ENCODE results near the gene CR2.

- TF ChIP-seq, protein P1, sequence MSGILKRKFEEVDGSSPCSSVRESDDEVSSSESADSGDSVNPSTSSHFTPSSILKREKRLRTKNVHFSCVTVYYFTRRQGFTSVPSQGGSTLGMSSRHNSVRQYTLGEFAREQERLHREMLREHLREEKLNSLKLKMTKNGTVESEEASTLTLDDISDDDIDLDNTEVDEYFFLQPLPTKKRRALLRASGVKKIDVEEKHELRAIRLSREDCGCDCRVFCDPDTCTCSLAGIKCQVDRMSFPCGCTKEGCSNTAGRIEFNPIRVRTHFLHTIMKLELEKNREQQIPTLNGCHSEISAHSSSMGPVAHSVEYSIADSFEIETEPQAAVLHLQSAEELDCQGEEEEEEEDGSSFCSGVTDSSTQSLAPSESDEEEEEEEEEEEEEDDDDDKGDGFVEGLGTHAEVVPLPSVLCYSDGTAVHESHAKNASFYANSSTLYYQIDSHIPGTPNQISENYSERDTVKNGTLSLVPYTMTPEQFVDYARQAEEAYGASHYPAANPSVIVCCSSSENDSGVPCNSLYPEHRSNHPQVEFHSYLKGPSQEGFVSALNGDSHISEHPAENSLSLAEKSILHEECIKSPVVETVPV (CRISPR knock-in tag; IDR thresholded peaks at IDR 0.05), result no peak
- TF ChIP-seq, protein P2, sequence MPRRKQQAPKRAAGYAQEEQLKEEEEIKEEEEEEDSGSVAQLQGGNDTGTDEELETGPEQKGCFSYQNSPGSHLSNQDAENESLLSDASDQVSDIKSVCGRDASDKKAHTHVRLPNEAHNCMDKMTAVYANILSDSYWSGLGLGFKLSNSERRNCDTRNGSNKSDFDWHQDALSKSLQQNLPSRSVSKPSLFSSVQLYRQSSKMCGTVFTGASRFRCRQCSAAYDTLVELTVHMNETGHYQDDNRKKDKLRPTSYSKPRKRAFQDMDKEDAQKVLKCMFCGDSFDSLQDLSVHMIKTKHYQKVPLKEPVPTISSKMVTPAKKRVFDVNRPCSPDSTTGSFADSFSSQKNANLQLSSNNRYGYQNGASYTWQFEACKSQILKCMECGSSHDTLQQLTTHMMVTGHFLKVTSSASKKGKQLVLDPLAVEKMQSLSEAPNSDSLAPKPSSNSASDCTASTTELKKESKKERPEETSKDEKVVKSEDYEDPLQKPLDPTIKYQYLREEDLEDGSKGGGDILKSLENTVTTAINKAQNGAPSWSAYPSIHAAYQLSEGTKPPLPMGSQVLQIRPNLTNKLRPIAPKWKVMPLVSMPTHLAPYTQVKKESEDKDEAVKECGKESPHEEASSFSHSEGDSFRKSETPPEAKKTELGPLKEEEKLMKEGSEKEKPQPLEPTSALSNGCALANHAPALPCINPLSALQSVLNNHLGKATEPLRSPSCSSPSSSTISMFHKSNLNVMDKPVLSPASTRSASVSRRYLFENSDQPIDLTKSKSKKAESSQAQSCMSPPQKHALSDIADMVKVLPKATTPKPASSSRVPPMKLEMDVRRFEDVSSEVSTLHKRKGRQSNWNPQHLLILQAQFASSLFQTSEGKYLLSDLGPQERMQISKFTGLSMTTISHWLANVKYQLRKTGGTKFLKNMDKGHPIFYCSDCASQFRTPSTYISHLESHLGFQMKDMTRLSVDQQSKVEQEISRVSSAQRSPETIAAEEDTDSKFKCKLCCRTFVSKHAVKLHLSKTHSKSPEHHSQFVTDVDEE (CRISPR knock-in tag; IDR thresholded peaks at IDR 0.05), result no peak
- TF ChIP-seq ISL1 (CRISPR knock-in tag; IDR thresholded peaks at IDR 0.05) (no peak), ZNF8 (CRISPR knock-in tag; IDR thresholded peaks at IDR 0.05) (no peak), ZFP3 (CRISPR knock-in tag; IDR thresholded peaks at IDR 0.05) (no peak), ZNF565 (CRISPR knock-in tag; conservative IDR thresholded peaks at IDR 0.05; ENCODE audit: low read depth) (no peak), ESRRG (CRISPR knock-in tag; IDR thresholded peaks at IDR 0.05) (no peak), RARB (CRISPR knock-in tag; IDR thresholded peaks at IDR 0.05) (no peak), ARNTL (CRISPR knock-in tag; IDR thresholded peaks at IDR 0.05; ENCODE audit: borderline replicate concordance, low read depth) (no peak), CSDC2 (CRISPR knock-in tag; IDR thresholded peaks at IDR 0.05) (no peak), ZFP30 (CRISPR knock-in tag; IDR thresholded peaks at IDR 0.05) (no peak)
- TF ChIP-seq, protein P3, sequence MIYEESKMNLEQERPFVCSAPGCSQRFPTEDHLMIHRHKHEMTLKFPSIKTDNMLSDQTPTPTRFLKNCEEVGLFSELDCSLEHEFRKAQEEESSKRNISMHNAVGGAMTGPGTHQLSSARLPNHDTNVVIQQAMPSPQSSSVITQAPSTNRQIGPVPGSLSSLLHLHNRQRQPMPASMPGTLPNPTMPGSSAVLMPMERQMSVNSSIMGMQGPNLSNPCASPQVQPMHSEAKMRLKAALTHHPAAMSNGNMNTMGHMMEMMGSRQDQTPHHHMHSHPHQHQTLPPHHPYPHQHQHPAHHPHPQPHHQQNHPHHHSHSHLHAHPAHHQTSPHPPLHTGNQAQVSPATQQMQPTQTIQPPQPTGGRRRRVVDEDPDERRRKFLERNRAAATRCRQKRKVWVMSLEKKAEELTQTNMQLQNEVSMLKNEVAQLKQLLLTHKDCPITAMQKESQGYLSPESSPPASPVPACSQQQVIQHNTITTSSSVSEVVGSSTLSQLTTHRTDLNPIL (CRISPR knock-in tag; IDR thresholded peaks at IDR 0.05; ENCODE audit: low read depth), result no peak
Observed at GRCh38 chr1:207405814-207406213, 48.3 kb upstream of the CR2 start.
